Right cardiac atrium (tissue), 5 donors: ENCODE measurements around the gene PRELID1. TPM values are rescaled to one million over a fixed set of nuclear protein-coding genes. Genes with fewer than 3 reads are reported as not detected.

Experiments
- ATAC-seq, 2 donors: fragments of 200-7000 bp; cut with Tn5 transposase; one replicate each; pipeline versions ENCODE4 v1.8.0 to v1.9.1; 2020; ENCODE audit warnings: moderate library complexity in 2 of 2, mild to moderate bottlenecking in 1 of 2
- DNase-seq, 3 donors: peaks; one replicate each; pipeline ENCODE4 v3.0.0-alpha.2; 2020
- H3K27ac ChIP-seq: one replicate; pipeline ENCODE4 v1.5.1; 2013; ENCODE audit warnings: mild to moderate bottlenecking, low read length, control low read depth, moderate library complexity
- H3K27me3 ChIP-seq: one replicate; pipeline ENCODE4 v1.6.1; 2013; ENCODE audit not compliant: control insufficient read depth, insufficient read depth
- H3K4me1 ChIP-seq: one replicate; pipeline ENCODE4 v1.6.1; 2013; ENCODE audit warnings: low read length; ENCODE audit not compliant: control insufficient read depth, insufficient read depth
- H3K4me3 ChIP-seq: one replicate; pipeline ENCODE4 v1.5.1; 2013; ENCODE audit warnings: low read length, control low read depth
- H3K9me3 ChIP-seq: one replicate; pipeline ENCODE4 v1.6.1; 2013; ENCODE audit warnings: low read length; ENCODE audit not compliant: control insufficient read depth
- WGBS: extraction: QIAGEN DNeasy Blood & Tissue Kit; methylation state at CpG from one replicate; pipeline ENCODE4 v1.1.7; 2013; 5-methylcytosine and 5-hydroxymethylcytosine counted together
- intact Hi-C, 4 donors: fragments of 100-400 bp; cut with DNase I; formaldehyde crosslinking; loops; one replicate each; pipeline versions ENCODE4 v1.11.0 to v1.14.0; 2022 to 2023
- polyA plus RNA-seq: library from polyadenylated mRNA; stranded (reverse); fragments of 200-250 nt; gene quantifications from one replicate; pipeline ENCODE4 v1.2.3, GENCODE V29; 2013
- total RNA-seq, 4 donors: library from RNA; stranded (reverse); fragmentation: NEBNext Ultra II Directional; extraction: Animal tissue kit (Norgen Biotek cat#: 25700); gene quantifications; one replicate each; pipeline ENCODE4 v1.2.1, GENCODE V29; 2021
- donor health status: healthy with polysubstance abuse.
- donor health status: DM: no; HTN: yes; CAD: no.
- donor health status: DM: no; HTN: no; CAD: no.
- donor health status: DM: no; HTN: yes; CAD: no; lungs with severe emphysema.
- donor health status: DM: yes; HTN: yes; CAD: no.

Gene PRELID1
- total and polyA plus RNA-seq, 5 donors, result 40.4 to 55.7 (median 44.1) TPM

DNA sequence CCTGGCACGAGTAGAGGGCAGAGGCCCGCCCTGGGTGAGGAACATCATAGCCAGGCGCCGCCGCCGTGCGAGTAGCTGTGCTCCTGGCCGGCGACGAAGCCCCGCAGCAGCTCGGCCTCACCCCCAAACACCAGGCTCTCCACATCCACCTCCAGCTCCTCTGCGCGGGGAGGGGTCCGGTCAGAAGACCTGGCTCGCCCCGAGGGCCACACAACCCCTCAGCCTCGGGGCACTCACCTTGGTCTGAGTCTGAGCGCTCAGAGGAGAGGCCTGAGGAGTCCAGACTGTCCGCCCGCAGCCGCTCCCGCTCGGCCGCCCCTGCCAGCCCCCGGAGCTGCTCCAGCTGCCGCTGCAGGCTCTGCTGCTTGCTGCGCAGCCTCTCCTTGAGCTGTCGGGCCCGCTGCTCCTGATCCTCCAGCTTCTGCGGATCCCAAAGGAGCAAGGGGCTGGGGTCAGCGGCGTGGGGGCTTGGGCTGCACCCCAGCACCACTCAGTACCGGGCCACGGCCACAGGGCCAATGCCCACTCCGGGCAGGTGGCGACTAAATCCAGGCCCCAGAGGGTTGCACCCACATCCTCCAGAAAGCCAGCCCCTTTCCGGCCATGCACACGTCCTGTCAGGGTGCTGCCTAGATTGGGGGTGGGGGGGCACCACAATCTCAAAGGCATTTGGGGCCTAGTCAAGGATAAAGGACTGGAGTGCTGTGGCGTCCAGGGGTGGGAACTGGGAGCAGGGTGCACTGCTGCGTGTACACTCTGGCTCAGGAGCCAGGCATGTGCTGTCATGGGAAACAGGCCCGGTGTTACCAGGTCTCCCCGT, 4.2 kb downstream of the PRELID1 start:
- ATAC-seq, result no peak
- intact Hi-C loops, result loop anchor here in 1 of 4 donors (10.0 kb wide), 1 partner anchor 193 kb away; no protein-coding TSS in a partner anchor
- H3K4me1 ChIP-seq, result peaks cover 7% of the 10 kb centered on the region
- peak in 1 of 3 donors; percentile 67 for DNase-seq
- H3K27me3 ChIP-seq, result no peaks in the 10 kb centered on the region
- H3K9me3 ChIP-seq, result no peaks in the 10 kb centered on the region
- H3K27ac ChIP-seq, result no peak overlapping the region
- 82% methylated on average over 43 of the region's 43 CpGs for WGBS
- H3K4me3 ChIP-seq, result no peak overlapping the region

DNA sequence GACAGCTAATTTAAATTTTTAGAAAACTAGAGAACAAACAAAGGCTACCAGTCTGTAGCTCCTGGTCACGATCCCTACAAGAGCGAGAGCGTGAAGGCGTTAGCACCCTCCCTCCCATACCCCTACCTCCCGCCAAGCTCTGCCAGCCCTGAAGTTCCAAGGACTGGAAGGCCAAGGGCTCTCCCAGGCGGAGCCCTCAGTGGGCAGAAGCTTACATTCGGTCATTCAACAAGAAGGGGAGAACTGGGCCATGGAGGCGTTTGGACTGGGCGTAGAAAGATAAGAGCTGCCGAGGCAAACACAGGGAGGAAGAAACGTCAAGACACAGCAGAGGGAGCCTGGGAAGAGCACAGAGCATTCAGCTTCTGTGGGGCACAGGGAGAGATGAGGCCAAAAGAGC, 5.1 kb downstream of the PRELID1 start:
- Histone ChIP-seq H3K27ac (no peak overlapping the region), H3K4me3 (no peak overlapping the region), H3K27me3 (no peaks in the 10 kb centered on the region), H3K9me3 (no peaks in the 10 kb centered on the region), H3K4me1 (peaks cover 7% of the 10 kb centered on the region)
- WGBS, result 83% methylated on average over 11 of the region's 11 CpGs
- intact Hi-C loops, result loop anchor here in 1 of 4 donors (10.0 kb wide), 1 partner anchor 194 kb away; no protein-coding TSS in a partner anchor
- ATAC-seq (no peak), DNase-seq (peak in 1 of 3 donors; percentile 19)

DNA sequence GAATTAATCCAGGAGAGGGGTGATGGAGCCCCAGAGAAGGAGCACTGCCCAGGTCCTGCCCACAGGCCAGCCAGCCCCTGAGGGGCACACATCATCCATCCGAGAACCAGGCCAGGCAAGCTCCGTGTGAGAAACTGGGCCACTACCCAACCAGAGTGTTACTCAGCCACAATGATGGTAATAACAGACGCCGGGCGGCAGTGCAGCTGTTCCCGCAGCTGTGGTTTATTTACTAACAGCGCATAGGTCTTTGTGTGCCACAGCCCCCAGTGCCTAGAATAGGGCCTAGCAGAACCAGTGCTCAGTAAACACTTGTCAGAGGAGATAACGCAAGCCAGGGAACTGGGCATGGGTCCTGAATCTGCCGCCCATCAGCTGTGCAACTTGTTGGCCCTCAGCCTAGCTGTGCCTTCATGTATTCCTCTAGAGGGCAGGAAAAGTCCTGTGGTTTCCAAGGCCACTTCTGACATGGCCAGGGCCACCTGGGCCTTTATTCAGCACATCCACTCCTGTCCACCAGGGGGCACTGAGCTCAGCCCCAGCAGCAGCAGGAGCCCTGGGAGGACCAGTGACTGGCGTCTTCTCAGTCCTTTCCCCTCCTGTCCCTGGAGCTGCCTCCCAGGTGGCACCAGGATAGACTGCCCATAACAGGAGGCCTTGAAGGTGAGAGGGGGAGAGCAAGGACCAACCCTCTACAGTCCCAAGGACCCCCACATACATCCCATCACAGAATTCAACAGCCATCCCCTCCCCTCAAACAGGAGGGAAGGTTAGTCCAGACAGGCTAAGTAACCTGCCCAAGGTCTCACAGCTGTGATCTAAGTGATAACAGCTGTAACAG, 6.0 kb downstream of the PRELID1 start:
- intact Hi-C loops, result loop anchor here in 2 of 4 donors (10.0 kb wide), 2 partner anchors 195 kb away; partner anchors contain the start of gene DOK3 (in 1 of the 2)
- ATAC-seq, result peak in 1 of 2 donors; percentile 15
- peak; percentile 63 to 80 (median 78) for DNase-seq

DNA sequence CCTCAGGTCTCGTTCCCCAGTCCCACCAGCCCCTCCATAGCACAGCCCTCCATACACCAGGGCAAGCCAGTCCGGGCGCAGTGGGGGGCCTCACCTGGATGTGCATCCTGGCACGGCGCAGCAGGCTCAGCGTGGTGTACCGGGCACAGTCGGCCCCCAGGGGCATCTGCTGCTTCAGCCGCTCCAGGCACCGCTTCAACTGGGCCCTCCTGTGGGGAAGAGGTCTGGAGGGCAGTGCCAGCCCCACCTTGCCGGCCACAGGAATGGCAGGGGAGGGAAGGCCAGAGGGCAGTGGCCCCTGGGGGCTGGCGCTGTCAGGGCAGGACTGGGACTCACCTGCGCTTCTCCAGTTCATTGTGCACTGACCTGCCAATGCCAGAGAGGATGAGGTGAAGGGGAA, 6.7 kb downstream of the PRELID1 start:
- H3K4me3 ChIP-seq, result no peak overlapping the region
- intact Hi-C loops, result loop anchor here in 1 of 4 donors (10.0 kb wide), 1 partner anchor 194 kb away; the partner anchor contains the start of gene DOK3

More for the DNA sequence above, 6.0 kb downstream of the PRELID1 start:
- H3K4me1 ChIP-seq, result peaks cover 3% of the 10 kb centered on the region
- H3K9me3 ChIP-seq, result no peaks in the 10 kb centered on the region
- H3K27me3 ChIP-seq, result no peaks in the 10 kb centered on the region
- H3K4me3 ChIP-seq, result no peak overlapping the region
- WGBS, result 61% methylated on average over 10 of the region's 10 CpGs
- H3K27ac ChIP-seq, result no peak overlapping the region

DNA sequence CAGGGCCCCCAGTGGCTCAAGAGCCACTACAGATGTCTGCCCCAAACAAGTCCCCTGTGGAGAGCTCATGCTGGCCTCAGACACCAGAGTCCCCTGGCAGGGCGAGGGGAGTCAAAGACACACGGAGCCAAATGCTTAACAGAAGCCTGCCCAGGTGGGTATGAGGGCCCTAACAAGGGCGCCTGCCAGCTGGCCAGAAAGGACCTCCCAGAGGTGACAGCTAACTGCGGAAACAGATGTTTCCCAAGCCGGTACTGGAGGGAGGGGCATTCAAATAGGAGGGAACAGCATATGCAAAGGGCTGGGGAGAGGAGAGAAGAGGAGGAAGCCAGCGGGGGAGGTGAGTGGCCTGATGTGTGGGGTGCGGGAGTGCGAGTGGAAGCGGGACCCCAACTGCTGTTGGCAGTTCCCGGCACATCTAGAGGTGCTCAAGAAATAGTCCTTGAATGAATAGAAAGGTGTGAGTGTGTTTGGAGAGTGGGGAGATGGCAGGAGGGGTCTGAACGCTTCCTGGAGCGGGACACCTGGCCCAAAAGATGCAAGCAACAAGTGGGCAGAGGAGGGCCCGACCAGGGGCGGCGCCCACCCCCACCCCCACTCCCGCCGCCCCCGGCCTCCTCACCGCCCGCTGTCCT, 7.3 kb downstream of the PRELID1 start:
- DNase-seq (peak in 1 of 3 donors; percentile 53), ATAC-seq (no peak)
- Histone ChIP-seq H3K9me3 (no peaks in the 10 kb centered on the region), H3K4me1 (peaks cover 3% of the 10 kb centered on the region), H3K27ac (no peak overlapping the region), H3K4me3 (peak overlapping the region; percentile 50), H3K27me3 (no peaks in the 10 kb centered on the region)
- intact Hi-C loops, result loop anchor here in 1 of 4 donors (10.0 kb wide), 1 partner anchor 194 kb away; the partner anchor contains the start of gene DOK3
- 13% methylated on average over 20 of the region's 20 CpGs for WGBS

More for the DNA sequence above, 6.7 kb downstream of the PRELID1 start:
- no peaks in the 10 kb centered on the region for H3K9me3 ChIP-seq
- no peak for ATAC-seq
- 90% methylated on average over 13 of the region's 13 CpGs for WGBS
- no peak overlapping the region for H3K27ac ChIP-seq
- H3K27me3 ChIP-seq, result no peaks in the 10 kb centered on the region
- DNase-seq, result peak in 1 of 3 donors; percentile 69
- H3K4me1 ChIP-seq, result peaks cover 3% of the 10 kb centered on the region

DNA sequence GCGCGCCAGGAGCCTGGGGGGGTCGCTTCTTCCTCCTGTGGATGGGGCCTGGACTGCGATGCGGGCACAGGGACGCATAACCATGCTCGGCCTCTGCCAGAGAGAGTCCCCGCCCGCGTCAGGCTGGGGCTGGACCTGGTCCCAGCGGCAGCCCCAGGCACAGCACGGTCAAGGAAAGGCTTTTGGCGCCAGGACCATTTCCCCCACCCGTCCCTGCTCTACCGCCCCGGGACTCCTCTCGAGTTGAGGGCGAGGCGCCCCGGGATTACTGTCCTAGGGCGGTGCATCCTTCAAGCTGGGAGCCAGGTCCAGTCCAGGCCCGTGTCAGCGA, 7.8 kb downstream of the PRELID1 start:
- H3K4me3 ChIP-seq, result peak overlapping the region; percentile 50
- peaks cover 3% of the 10 kb centered on the region for H3K4me1 ChIP-seq
- H3K9me3 ChIP-seq, result no peaks in the 10 kb centered on the region
- 1% methylated on average over 23 of the region's 23 CpGs for WGBS
- H3K27me3 ChIP-seq, result no peaks in the 10 kb centered on the region
- ATAC-seq, result peak; percentile 10
- intact Hi-C loops, result loop anchor here in 1 of 4 donors (10.0 kb wide), 1 partner anchor 193 kb away; the partner anchor contains the start of gene DOK3
- DNase-seq, result peak in 1 of 3 donors; percentile 77
- H3K27ac ChIP-seq, result no peak overlapping the region

DNA sequence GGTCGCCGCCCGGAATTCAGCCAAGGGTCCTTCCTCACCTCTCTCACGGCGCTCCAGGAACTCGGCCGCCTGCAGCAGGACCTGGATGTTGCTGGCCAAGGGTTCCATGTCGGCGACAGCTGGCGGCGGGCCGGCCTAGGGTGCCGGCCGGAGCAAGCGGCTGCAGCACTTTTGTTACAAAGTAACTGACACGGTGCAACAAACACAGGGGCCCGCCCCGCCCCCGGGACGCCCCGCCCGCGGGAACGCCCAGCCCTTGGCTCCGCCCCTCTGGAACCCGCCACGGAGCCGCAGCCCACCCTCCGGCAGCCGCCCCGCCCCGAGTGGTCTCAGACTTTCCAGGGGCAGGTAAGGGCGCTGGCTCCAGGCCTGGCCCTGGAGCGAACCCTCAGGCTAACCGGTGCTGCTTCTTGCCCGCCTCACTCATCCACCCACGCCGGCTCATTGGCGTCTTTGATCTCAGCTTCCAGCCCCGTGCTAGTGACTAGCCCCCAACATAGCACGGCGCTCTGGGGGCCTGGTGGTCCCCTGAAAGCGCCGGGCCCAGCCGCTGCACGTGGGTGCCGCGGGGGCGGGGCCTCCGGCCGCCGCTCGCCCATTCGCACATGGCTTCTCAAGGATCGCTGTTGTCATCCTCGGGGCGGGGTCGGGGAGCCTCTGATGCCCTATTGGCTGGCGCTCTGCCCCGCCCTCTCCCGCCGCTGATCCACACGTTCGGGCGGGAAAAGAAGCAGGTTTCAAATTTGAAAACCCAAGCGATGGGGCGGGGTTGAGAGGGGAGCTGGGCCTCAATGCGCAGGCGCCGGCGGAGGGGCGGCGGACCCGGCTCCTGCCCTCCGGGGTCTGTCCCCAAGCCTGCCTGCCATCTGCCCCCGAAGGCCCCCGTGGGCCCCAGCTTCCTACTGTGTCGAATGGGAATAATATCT, 8.4 kb downstream of the PRELID1 start, which contains the start of gene MXD3:
TSS of gene MXD3 (minus strand) at position 176 of the 926 bp plus-strand sequence. CDS start at position 108, 68 bp downstream.
- intact Hi-C loops, result loop anchor here in 1 of 4 donors (10.0 kb wide), 1 partner anchor 193 kb away; the partner anchor contains the start of gene DOK3
- H3K27ac ChIP-seq, result no peak within 1 kb of the TSS
- WGBS, result under 1% methylated on average over 78 of the region's 78 CpGs

DNA sequence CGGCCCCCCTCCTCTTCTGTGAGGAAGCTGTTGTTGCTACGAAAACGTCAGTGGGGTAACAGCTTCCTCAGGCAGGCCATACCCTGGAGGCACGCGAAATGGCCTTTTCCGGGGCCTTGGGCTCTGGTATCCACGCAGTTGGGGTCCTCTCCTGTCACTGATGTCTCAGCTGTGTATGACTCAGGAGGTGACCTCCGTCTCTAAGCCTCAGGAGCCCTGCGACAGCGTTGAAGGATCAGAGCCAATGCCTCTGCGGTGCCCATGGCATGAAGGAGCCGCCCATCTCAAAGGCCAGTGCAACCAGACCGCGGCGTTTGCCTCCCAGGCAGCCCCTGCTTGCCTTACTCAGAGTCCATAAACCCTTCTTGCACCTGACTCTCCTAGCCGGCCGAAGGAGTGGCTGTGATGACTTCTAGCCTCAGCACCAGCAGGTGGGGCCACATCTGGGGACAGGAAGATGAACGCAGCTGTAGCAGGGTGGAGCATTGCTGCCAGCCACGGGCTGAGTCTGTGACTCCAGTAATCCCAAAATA, 9.1 kb downstream of the PRELID1 start:
- no peak overlapping the region for H3K4me3 ChIP-seq
- H3K27ac ChIP-seq, result no peak overlapping the region
- ATAC-seq, result no peak
- peak in 1 of 3 donors; percentile 53 for DNase-seq
- intact Hi-C loops, result loop anchor here in 1 of 4 donors (10.0 kb wide), 1 partner anchor 192 kb away; the partner anchor contains the start of gene DOK3
- no peaks in the 10 kb centered on the region for H3K9me3 ChIP-seq
- no peaks in the 10 kb centered on the region for H3K27me3 ChIP-seq
- 9% methylated on average over 19 of the region's 19 CpGs for WGBS
- peaks cover 3% of the 10 kb centered on the region for H3K4me1 ChIP-seq

More for the DNA sequence above, 8.4 kb downstream of the PRELID1 start, which contains the start of gene MXD3:
- DNase-seq (peak; percentile 98 to 99 (median 98)), ATAC-seq (peak; percentile 92 to 93)
- H3K27me3 ChIP-seq, result no peaks in the 10 kb centered on the region
- H3K4me3 ChIP-seq, result peak within 1 kb of the TSS; percentile 50
- peaks cover 3% of the 10 kb centered on the region for H3K4me1 ChIP-seq
- no peaks in the 10 kb centered on the region for H3K9me3 ChIP-seq

DNA sequence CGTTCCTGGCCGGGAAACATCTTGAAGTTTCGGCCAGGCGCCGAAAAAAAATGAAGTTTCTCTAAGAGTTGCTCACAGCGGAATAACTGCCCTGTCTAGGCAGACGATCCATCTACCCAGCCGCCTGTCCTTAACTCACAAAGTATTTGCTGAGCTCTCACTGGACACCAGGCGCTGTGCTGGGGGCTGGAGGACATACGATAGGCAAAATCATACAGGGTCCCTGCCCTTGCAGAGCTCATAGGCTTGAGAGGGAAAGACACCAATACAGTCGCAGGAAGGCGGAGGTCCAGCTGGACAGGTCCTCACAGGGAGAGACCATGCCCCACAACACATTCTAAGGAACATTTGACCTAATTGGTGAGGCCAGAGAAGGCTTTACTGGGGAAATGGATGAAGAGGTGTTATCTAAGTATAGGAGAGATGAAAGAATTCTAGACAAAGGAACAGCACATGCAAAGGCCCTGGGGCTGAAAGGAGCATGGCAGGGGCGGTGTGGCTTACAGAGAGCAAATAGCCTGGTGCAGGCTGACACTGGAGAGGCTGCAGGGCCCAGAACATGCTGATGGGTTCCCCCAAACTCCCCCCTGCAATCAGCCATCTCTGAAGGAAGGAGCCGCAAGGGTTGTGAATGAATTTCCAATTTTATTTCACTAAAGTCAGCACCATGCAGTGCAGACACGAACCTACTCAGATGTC, 10.1 kb downstream of the PRELID1 start:
- intact Hi-C loops, result loop anchor here in 1 of 4 donors (10.0 kb wide), 1 partner anchor 191 kb away; the partner anchor contains the start of gene DOK3
- WGBS, result 91% methylated on average over 15 of the region's 15 CpGs
- Histone ChIP-seq H3K27me3 (no peaks in the 10 kb centered on the region), H3K4me1 (peaks cover 3% of the 10 kb centered on the region), H3K4me3 (no peak overlapping the region), H3K9me3 (no peaks in the 10 kb centered on the region), H3K27ac (no peak overlapping the region)
- ATAC-seq (no peak), DNase-seq (peak in 1 of 3 donors; percentile 9)
